Aorta (tissue), 5 donors: ENCODE measurements around the gene ZC3H8. TPM values are rescaled to one million over a fixed set of nuclear protein-coding genes. Genes with fewer than 3 reads are reported as not detected.
A peak's percentile ranks its signal among the peaks of the same experiment; 100 is the strongest.

Experiments used
- ATAC-seq: fragments of 200-7000 bp; cut with Tn5 transposase; one replicate; pipeline ENCODE4 v1.9.1; 2022; ENCODE audit warnings: moderate library complexity; ENCODE audit not compliant: low FRiP score
- DNase-seq, 2 donors: peaks; one replicate each; pipeline ENCODE4 v3.0.0-alpha.2; 2020
- H3K27ac ChIP-seq, 2 donors: one replicate each; pipeline ENCODE4 v1.5.1; 2013; ENCODE audit warnings: low read length in 2 of 2, mild to moderate bottlenecking in 2 of 2, moderate library complexity in 2 of 2, control low read depth in 1 of 2, inconsistent platforms in 1 of 2, low read depth in 1 of 2
- H3K27me3 ChIP-seq, 2 donors: one replicate each; pipeline ENCODE4 v1.6.1; 2013; ENCODE audit warnings: control low read depth in 1 of 2, low read length in 1 of 2, mild to moderate bottlenecking in 1 of 2, moderate library complexity in 1 of 2; ENCODE audit not compliant: insufficient read depth in 2 of 2, control insufficient read depth in 1 of 2
- H3K36me3 ChIP-seq, 2 donors: one replicate each; pipeline ENCODE4 v1.6.1; 2013; ENCODE audit warnings: control low read depth in 1 of 2, low read length in 1 of 2, mild to moderate bottlenecking in 1 of 2; ENCODE audit not compliant: insufficient read depth in 2 of 2, control insufficient read depth in 1 of 2
- H3K4me1 ChIP-seq, 2 donors: one replicate each; pipeline ENCODE4 v1.6.1; 2013; ENCODE audit warnings: low read length in 2 of 2, control low read depth in 1 of 2, mild to moderate bottlenecking in 1 of 2, moderate library complexity in 1 of 2; ENCODE audit not compliant: insufficient read depth in 2 of 2, control insufficient read depth in 1 of 2
- H3K4me3 ChIP-seq, 2 donors: one replicate each; pipeline ENCODE4 v1.5.1; 2013; ENCODE audit warnings: low read length in 2 of 2, control low read depth in 1 of 2, mild to moderate bottlenecking in 1 of 2
- H3K9me3 ChIP-seq: one replicate; pipeline ENCODE4 v1.6.1; 2013; ENCODE audit warnings: mild to moderate bottlenecking, low read length; ENCODE audit not compliant: control insufficient read depth
- WGBS, 2 donors: extraction: QIAGEN DNeasy Blood & Tissue Kit; methylation state at CpG; one replicate each; pipeline ENCODE4 v1.1.7; 2013; 5-methylcytosine and 5-hydroxymethylcytosine counted together
- intact Hi-C, 2 donors: fragments of 100-400 bp; cut with DNase I; formaldehyde crosslinking; loops; one replicate each; pipeline versions ENCODE4 v1.14.2 to v1.15.0; 2022
- polyA plus RNA-seq, 2 donors: library from polyadenylated mRNA; stranded (reverse); fragments of 200-250 nt; gene quantifications; one replicate each; pipeline ENCODE4 v1.2.3, GENCODE V29; 2013
- total RNA-seq, 2 donors: library from RNA; stranded (reverse); fragmentation: NEBNext Ultra II Directional; extraction: Animal tissue kit (Norgen Biotek cat#: 25700); gene quantifications; one replicate each; pipeline ENCODE4 v1.2.1, GENCODE V29; 2021
- donor health status: healthy with polysubstance abuse.
- donor health status: Bipolar disorder and iron deficiency.
- donor health status: DM: no; HTN: no; CAD: no.
- donor health status: DM: no; HTN: no; CAD: no.
- donor health status: DM: yes; HTN: yes; CAD: no.

ZC3H8 gene
- total and polyA plus RNA-seq, 4 donors, result 4.6 to 10.6 (median 6.8) TPM

GRCh38 chr2:112183327-112184025 is 71.4 kb downstream of the ZC3H8 start:
- Histone ChIP-seq H3K27ac (no peak overlapping the region), H3K4me3 (no peak overlapping the region), H3K36me3 (no peaks in the 10 kb centered on the region), H3K27me3 (no peaks in the 10 kb centered on the region), H3K9me3 (no peaks in the 10 kb centered on the region), H3K4me1 (no peaks in the 10 kb centered on the region)
- intact Hi-C loops, result no loop called here
- DNase-seq, result no peak
- 92 to 93% methylated on average over 8 of the region's 8 CpGs for WGBS, 2 donors
- ATAC-seq, result no peak

GRCh38 chr2:112182581-112183034 is 72.2 kb downstream of the ZC3H8 start:
- ATAC-seq (peak; percentile 26), DNase-seq (no peak)
- Histone ChIP-seq H3K27me3 (no peaks in the 10 kb centered on the region), H3K4me1 (no peaks in the 10 kb centered on the region), H3K27ac (no peak overlapping the region), H3K36me3 (no peaks in the 10 kb centered on the region), H3K4me3 (no peak overlapping the region), H3K9me3 (no peaks in the 10 kb centered on the region)
- intact Hi-C loops, result no loop called here
- 82 to 91% methylated on average over 17 of the region's 17 CpGs for WGBS, 2 donors

DNA sequence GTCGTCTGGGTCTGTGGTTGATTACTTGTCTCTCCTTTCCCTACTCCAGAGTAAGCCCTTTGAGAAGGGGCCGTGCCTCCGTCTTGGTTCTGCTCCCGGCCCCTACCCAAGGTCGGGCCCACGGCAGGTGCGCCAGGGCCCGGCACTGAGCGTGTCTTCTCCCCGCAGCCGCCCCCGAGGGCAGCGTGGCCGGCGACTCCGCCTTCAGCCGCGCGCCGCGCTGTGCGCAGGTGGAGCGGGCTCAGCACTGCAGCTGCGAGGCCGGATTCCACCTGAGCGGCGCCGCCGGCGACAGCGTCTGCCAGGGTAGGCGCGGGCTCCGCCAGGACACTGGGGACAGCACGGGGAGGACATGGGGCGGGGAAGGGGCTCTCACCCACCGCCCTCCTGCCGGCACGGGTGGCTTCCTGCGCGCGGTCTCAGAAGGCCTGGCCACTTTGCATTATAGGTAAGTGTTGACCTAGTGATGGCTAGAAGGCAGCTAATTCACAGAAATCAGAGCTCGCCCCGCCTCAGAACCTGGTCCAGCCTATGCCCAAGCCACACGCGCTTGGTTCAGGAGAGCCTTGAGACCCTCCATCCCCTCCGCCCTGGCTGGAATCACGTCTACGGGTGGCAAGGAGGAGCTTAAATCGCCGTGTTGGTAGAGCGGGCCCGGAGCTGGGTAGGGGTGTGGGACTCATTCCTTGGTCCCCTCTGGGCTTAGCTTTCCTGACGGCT is 73.1 kb downstream of the ZC3H8 start:
- H3K9me3 ChIP-seq, result no peaks in the 10 kb centered on the region
- H3K27ac ChIP-seq, result no peak overlapping the region
- H3K4me3 ChIP-seq, result no peak overlapping the region
- H3K4me1 ChIP-seq, result no peaks in the 10 kb centered on the region
- intact Hi-C loops, result no loop called here
- H3K36me3 ChIP-seq, result no peaks in the 10 kb centered on the region
- ATAC-seq (no peak), DNase-seq (no peak)
- WGBS, 2 donors, result 24 to 36% methylated on average over 51 to 54 of the region's 54 CpGs
- no peaks in the 10 kb centered on the region for H3K27me3 ChIP-seq

- H3K36me3 ChIP-seq, result no peaks in the 10 kb centered on the region
- H3K9me3 ChIP-seq, result no peaks in the 10 kb centered on the region
- 95 to 97% methylated on average over 7 of the region's 7 CpGs for WGBS, 2 donors
- H3K4me1 ChIP-seq, result no peaks in the 10 kb centered on the region
- intact Hi-C loops, result no loop called here
- H3K4me3 ChIP-seq, result no peak overlapping the region
- no peak for ATAC-seq
- no peak overlapping the region for H3K27ac ChIP-seq
- no peak for DNase-seq
- H3K27me3 ChIP-seq, result no peaks in the 10 kb centered on the region
Measured at GRCh38 chr2:112175958-112176573, 78.8 kb downstream of the ZC3H8 start.

DNA sequence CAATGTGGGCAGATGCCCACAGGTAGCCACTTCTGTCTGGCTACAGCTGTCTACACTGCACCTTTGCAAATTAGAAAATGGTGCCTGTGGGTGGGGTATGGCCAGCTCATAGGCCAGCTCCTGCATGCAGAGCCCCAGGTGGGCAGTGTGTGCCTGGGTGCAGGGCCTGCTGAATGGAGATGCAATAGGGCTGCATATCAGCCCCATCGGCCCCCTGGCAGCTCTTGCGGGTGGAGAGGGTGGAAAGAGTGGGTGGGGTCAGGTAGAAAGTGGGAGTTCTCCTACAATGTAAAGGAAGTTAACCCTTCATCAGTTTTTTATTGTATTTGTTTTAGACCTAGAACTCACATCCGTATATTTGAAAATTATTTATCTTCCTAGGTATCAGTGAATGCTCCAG is 79.5 kb downstream of the ZC3H8 start:
- DNase-seq, result no peak
- Histone ChIP-seq H3K4me1 (no peaks in the 10 kb centered on the region), H3K27me3 (no peaks in the 10 kb centered on the region), H3K27ac (no peak overlapping the region), H3K36me3 (no peaks in the 10 kb centered on the region), H3K9me3 (no peaks in the 10 kb centered on the region), H3K4me3 (no peak overlapping the region)
- intact Hi-C loops, result no loop called here
- no peak for ATAC-seq
- 92 to 94% methylated on average over 3 of the region's 3 CpGs for WGBS, 2 donors

DNA sequence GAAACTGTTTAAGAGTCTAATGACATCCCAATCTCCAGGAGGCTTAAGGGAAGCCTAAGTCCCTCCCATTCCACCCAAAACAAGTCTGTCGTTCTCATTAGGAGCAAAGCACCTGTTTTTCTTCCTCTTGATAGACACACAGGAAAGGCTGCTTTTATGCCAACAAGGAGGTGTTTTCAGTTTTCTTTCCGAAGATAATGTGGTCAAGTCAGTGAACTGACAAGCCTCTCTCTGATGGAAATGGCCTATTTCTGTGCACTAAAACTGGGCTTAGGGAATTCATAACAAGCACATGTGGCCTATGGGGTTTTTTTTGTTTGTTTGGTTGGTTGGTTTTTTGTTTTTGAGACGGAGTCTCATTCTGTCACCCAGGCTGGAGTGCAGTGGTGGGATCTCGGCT is 80.5 kb downstream of the ZC3H8 start:
- ATAC-seq, result no peak
- DNase-seq, result no peak
- Histone ChIP-seq H3K36me3 (no peaks in the 10 kb centered on the region), H3K9me3 (no peaks in the 10 kb centered on the region), H3K4me3 (no peak overlapping the region), H3K27ac (no peak overlapping the region), H3K4me1 (no peaks in the 10 kb centered on the region), H3K27me3 (no peaks in the 10 kb centered on the region)
- WGBS, 2 donors, result 79 to 85% methylated on average over 4 of the region's 4 CpGs
- intact Hi-C loops, result no loop called here

DNA sequence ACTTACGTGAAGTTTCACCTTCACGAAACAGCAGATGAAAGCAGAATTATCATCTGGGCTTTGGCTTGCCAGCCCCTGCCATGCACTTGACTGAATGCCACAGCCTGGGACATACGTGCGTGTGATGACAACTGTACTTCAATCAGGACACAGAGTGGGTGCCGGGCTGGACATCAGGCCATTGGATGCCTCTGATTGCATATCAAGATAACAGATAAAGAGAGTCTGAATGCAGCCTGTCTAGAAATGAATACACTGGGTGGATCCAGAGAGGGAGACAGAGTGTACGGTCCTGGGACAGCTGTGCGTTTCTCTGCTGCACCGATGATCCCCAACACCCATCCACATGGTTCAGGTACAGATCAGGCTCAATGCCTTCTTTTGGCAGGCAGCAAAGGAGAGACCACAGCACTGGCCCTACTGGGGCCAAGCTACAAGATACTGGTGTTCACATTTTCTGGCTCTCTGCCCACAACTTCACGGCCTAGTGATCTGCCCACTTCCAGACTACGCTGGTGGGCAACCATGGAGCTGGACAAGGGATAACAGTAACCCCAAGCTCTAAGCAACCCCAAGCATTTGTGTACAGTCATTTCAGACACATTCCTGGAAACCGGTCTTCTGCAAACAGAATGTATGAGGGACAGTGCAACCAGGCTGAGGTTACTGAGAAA is 81.1 kb downstream of the ZC3H8 start:
- 91 to 93% methylated on average over 11 of the region's 11 CpGs for WGBS, 2 donors
- H3K4me1 ChIP-seq, result no peaks in the 10 kb centered on the region
- ATAC-seq (no peak), DNase-seq (no peak)
- no peaks in the 10 kb centered on the region for H3K27me3 ChIP-seq
- intact Hi-C loops, result no loop called here
- no peaks in the 10 kb centered on the region for H3K9me3 ChIP-seq
- H3K4me3 ChIP-seq, result no peak overlapping the region
- H3K27ac ChIP-seq, result no peak overlapping the region
- no peaks in the 10 kb centered on the region for H3K36me3 ChIP-seq

DNA sequence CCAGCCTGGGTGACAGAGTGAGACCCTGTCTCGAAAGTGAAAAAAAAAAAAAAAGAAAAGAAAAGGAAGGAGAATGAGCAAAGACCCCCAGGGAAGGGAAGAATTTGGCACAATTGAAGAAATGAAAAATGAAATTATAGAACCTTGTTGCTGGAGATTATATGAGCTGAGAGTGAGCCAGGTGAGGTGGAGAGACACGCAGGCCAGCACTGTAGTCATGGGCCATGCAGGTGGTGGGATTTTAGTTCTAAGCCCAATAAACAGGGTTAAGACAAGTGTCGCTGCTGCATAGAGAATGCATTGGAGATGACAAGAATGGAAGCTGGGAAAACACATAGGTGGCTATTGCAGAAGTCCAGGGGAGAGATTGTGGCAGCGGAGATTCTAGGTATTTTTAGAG is 84.3 kb downstream of the ZC3H8 start:
- no peak overlapping the region for H3K4me3 ChIP-seq
- 90 to 96% methylated on average over 4 of the region's 4 CpGs for WGBS, 2 donors
- no peak overlapping the region for H3K27ac ChIP-seq
- no peaks in the 10 kb centered on the region for H3K27me3 ChIP-seq
- ATAC-seq (no peak), DNase-seq (no peak)
- H3K4me1 ChIP-seq, result no peaks in the 10 kb centered on the region
- intact Hi-C loops, result no loop called here
- no peaks in the 10 kb centered on the region for H3K9me3 ChIP-seq
- no peaks in the 10 kb centered on the region for H3K36me3 ChIP-seq
